Karpas-422 (cell line): Measurements from ENCODE around the gene CEP20. TPM values are rescaled to one million over a fixed set of nuclear protein-coding genes. Genes with fewer than 3 reads are reported as not detected.

Source experiments
- DNase-seq: peaks from one replicate; pipeline ENCODE4 v3.0.0-alpha.2; 2015
- H2AFZ ChIP-seq: fragments of 200-600 bp; sonication (generic); 2 replicates; pipeline ENCODE4 v1.6.1; 2014; ENCODE audit warnings: antibody characterized with exemption, low read length, mixed read lengths
- H3K27ac ChIP-seq: fragments of 200-600 bp; sonication (generic); 2 replicates; pipeline ENCODE4 v1.5.1; 2014; ENCODE audit warnings: mild to moderate bottlenecking, low read length, moderate library complexity
- H3K27me3 ChIP-seq: fragments of 200-600 bp; sonication (generic); 2 replicates; pipeline ENCODE4 v1.6.1; 2014; ENCODE audit warnings: low read length, mixed read lengths
- H3K36me3 ChIP-seq: fragments of 200-600 bp; sonication (generic); 2 replicates; pipeline ENCODE4 v1.6.1; 2014; ENCODE audit warnings: low read length, mixed read lengths; ENCODE audit not compliant: insufficient read depth
- H3K4me1 ChIP-seq: fragments of 200-600 bp; sonication (generic); 2 replicates; pipeline ENCODE4 v1.6.1; 2014; ENCODE audit warnings: mild to moderate bottlenecking, low read length, mixed read lengths
- H3K4me2 ChIP-seq: fragments of 200-600 bp; sonication (generic); 2 replicates; pipeline ENCODE4 v1.6.1; 2014; ENCODE audit warnings: low read length, low read depth, mild to moderate bottlenecking; ENCODE audit not compliant: poor library complexity, severe bottlenecking
- H3K4me3 ChIP-seq: fragments of 200-600 bp; sonication (generic); 2 replicates; pipeline ENCODE4 v1.5.1; 2014; ENCODE audit warnings: mild to moderate bottlenecking, antibody characterized with exemption, low read length, mixed read lengths
- H3K79me2 ChIP-seq: fragments of 200-600 bp; sonication (generic); 2 replicates; pipeline ENCODE4 v1.6.1; 2014; ENCODE audit warnings: mild to moderate bottlenecking, low read length, mixed read lengths
- H3K9ac ChIP-seq: fragments of 200-600 bp; sonication (generic); 2 replicates; pipeline ENCODE4 v1.6.0; 2014; ENCODE audit warnings: low read length
- H3K9me2 ChIP-seq: fragments of 200-600 bp; sonication (generic), shearing (Covaris generic); replicated peaks from 2 replicates; pipeline ENCODE4 v1.6.0; 2014; ENCODE audit warnings: mild to moderate bottlenecking, low read length, moderate library complexity; ENCODE audit not compliant: insufficient read depth
- H3K9me3 ChIP-seq: fragments of 300-700, 200-600 bp; sonication (generic); 2 replicates; pipeline ENCODE4 v1.6.1; 2014; ENCODE audit warnings: low read length, mixed read lengths
- H4K20me1 ChIP-seq: fragments of 200-600 bp; sonication (generic); 2 replicates; pipeline ENCODE4 v1.6.1; 2014; ENCODE audit warnings: mild to moderate bottlenecking, antibody characterized with exemption, low read length, low read depth; ENCODE audit not compliant: insufficient read depth
- total RNA-seq: library from RNA; depleted of rRNA; stranded (reverse); fragments of >200 nt; shearing (Covaris generic); gene quantifications from 2 replicates; pipeline ENCODE4 v1.2.3, GENCODE V29; 2014; ENCODE audit warnings: low replicate concordance

The CEP20 gene
- total RNA-seq, 1 experiment from 2014 or later = 45.3 TPM

DNA sequence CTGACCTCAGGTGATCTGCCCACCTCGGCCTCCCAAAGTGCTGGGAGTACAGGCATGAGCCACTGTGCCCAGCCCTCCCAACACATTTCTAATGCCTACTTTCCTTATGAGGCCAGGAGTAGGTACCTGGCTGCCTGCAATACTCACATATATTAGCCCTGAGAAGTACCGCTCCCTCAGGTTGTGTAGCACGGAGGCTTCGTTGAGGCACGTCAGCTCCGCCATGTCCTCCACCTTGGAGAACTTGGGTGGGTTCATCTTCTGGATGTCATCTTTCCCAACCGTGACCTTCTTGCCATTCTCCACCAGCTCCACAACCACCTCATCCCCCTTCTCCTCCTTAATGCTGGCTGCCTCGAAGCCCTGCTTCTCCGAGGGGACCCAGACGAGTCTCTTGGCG, 50.6 kb downstream of the CEP20 start:
- Histone ChIP-seq H3K9me2 (no peaks in the 10 kb centered on the region), H3K36me3 (no peaks in the 10 kb centered on the region), H4K20me1 (no peaks in the 10 kb centered on the region), H2AFZ (no peak overlapping the region), H3K9ac (no peak overlapping the region), H3K4me2 (no peak overlapping the region), H3K27ac (no peak overlapping the region), H3K4me1 (no peaks in the 10 kb centered on the region), H3K4me3 (no peak overlapping the region), H3K27me3 (0 out of 2 replicates have a peak, but pooled peaks cover 2% of the 10 kb centered on the region), H3K79me2 (no peaks in the 10 kb centered on the region), H3K9me3 (no peaks in the 10 kb centered on the region)
- no peak for DNase-seq

DNA sequence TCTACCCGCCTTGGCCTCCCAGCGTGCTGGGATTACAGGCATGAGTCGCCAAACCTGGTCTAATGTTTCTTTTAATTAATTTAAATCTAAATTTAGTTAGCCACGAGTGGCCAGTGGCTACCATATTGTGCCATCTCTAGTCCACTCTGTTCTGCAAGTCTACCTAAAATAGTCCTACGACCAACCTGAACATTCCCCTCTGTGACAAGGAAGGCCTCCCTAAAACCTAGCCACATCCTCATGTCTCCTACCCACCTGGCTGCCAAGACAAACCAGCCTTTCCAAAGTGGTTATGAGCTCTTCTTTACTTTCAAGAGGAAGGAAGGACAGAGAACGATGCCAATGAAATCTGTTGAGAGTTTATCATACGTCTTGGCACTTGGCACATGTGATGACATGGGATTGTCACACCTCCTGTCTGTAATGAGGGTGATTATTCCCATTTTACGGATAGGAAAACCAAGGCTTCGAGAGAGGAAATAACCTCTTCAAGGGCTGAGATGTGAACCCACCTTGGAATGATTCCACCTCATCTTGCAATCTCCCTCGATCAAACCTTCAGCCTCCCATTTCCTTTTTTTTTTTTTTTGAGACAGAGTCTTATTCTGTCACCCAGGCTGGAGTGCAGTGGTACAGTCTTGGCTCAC, 51.3 kb downstream of the CEP20 start:
- no peak overlapping the region for H3K4me3 ChIP-seq
- no peak overlapping the region for H3K27ac ChIP-seq
- H3K4me2 ChIP-seq = no peak overlapping the region
- H3K4me1 ChIP-seq = peaks cover under 1% of the 10 kb centered on the region; the same call in 1 of the 2 replicates
- no peaks in the 10 kb centered on the region for H3K79me2 ChIP-seq
- H3K9me2 ChIP-seq = no peaks in the 10 kb centered on the region
- H3K36me3 ChIP-seq = no peaks in the 10 kb centered on the region
- no peak overlapping the region for H2AFZ ChIP-seq
- H3K27me3 ChIP-seq = 0 out of 2 replicates have a peak, but pooled peaks cover 2% of the 10 kb centered on the region
- no peak for DNase-seq
- no peak overlapping the region for H3K9ac ChIP-seq
- H3K9me3 ChIP-seq = no peaks in the 10 kb centered on the region
- H4K20me1 ChIP-seq = no peaks in the 10 kb centered on the region

DNA sequence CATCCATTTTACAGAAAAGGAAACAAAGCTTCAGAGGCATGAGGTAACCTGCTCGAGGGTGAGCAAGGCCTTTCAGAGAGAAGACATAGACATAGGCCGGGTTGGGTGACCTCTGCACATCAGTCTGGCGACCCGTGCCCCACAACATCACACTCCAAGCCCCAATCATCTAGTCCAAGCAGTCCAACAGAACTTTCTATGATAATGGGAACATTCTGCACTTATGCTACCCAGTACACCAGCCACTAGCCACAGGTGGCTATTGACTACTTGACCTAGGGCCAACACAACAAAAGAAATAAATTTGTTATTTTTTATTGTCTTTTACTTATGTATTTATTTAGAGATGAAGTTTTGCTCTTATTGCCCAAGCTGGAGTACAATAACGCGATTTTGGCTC, 52.3 kb downstream of the CEP20 start:
- Histone ChIP-seq H3K27ac (no peak overlapping the region), H2AFZ (no peak overlapping the region), H3K9me3 (no peaks in the 10 kb centered on the region), H3K4me1 (peaks cover 11% of the 10 kb centered on the region), H3K4me3 (no peak overlapping the region), H3K36me3 (no peaks in the 10 kb centered on the region), H3K27me3 (0 out of 2 replicates have a peak, but pooled peaks cover 2% of the 10 kb centered on the region), H3K79me2 (no peaks in the 10 kb centered on the region), H3K9ac (no peak overlapping the region), H3K9me2 (no peaks in the 10 kb centered on the region), H3K4me2 (no peak overlapping the region), H4K20me1 (no peaks in the 10 kb centered on the region)
- no peak for DNase-seq

DNA sequence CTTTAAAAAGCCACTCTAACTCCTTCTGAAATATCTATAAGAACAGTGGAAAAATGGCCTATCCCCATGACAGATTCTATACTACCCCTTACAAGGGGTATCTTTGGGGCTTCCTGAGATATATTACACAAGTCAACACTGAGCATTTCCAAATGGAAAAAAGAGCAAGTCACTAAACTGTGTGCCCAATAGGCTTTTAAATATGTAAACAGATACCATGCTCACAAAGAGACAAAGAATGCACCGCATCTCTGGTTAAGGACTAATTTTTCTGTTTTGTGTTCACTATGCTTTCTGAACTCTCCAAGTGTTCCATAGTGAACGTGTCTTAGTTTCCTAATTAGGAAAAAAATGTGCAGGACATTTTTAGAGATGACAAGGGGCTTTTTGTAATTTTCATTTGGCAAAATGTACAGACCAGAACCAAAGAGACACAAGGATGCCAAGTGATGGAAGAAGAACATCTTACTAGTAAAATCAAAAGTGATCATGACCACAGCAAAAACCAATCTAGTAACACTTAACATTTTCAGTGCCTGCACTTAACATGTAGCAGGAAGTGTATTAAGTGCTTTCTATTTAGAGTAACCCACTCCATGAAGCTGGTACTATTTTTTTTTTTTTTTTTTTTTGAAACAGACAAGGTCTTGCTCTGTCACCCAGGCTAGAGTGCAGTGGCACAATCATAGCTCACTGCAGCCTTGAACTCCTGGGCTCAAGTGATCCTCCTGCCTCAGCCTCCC, 53.1 kb downstream of the CEP20 start:
- Histone ChIP-seq H2AFZ (no peak overlapping the region), H3K4me3 (no peak overlapping the region), H3K36me3 (no peaks in the 10 kb centered on the region), H3K4me1 (peaks cover 14% of the 10 kb centered on the region), H3K9me3 (no peaks in the 10 kb centered on the region), H4K20me1 (no peaks in the 10 kb centered on the region), H3K9ac (no peak overlapping the region), H3K27ac (no peak overlapping the region), H3K27me3 (0 out of 2 replicates have a peak, but pooled peaks cover 2% of the 10 kb centered on the region), H3K4me2 (no peak overlapping the region), H3K79me2 (no peaks in the 10 kb centered on the region), H3K9me2 (no peaks in the 10 kb centered on the region)
- no peak for DNase-seq

DNA sequence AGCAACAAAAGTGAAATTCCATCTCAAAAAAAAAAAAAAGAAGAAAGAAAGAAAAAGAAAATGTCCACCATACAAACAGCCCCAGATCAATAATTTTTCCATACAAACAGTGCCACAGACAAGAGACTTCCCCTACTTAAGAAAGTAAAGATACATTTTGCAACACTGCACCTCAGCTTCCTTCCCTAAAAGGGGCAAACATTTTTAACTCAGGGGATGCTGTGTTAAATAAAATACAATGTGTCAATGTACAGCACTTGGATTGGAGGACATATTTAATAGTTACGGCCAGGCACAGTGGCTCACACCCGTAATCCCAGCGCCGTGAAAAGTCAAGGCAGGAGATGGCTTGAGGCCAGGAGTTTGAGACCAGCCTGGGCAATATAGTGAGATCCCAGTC, 53.9 kb downstream of the CEP20 start:
- Histone ChIP-seq H3K4me3 (no peak overlapping the region), H3K9me3 (no peaks in the 10 kb centered on the region), H3K27ac (no peak overlapping the region), H3K9ac (no peak overlapping the region), H3K36me3 (no peaks in the 10 kb centered on the region), H3K27me3 (0 out of 2 replicates have a peak, but pooled peaks cover 2% of the 10 kb centered on the region), H3K9me2 (no peaks in the 10 kb centered on the region), H3K79me2 (no peaks in the 10 kb centered on the region), H2AFZ (no peak overlapping the region), H3K4me2 (no peak overlapping the region), H3K4me1 (peaks cover 14% of the 10 kb centered on the region), H4K20me1 (no peaks in the 10 kb centered on the region)
- no peak for DNase-seq

DNA sequence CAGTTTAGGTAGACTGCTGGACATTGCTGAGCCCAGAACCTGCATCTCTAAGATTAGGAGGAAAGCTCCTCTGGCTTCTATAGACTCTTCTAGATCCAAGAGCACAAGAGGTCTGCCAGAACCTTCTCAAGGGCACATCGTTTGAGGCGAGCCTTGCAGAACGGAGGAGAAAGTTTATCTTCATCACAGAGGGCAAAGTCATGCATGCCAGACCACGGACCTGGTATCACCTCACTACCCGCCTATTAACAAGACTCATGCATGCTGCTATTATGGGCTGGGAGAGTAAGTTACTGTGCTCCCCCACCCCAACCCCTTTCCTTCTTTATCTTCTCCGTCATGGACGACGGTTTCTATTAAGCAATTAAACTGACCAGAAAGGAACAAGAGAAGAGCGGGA, 54.9 kb downstream of the CEP20 start:
- no peaks in the 10 kb centered on the region for H4K20me1 ChIP-seq
- no peaks in the 10 kb centered on the region for H3K9me2 ChIP-seq
- peaks cover 14% of the 10 kb centered on the region for H3K4me1 ChIP-seq
- H3K4me3 ChIP-seq = no peak overlapping the region
- no peak overlapping the region for H3K4me2 ChIP-seq
- H2AFZ ChIP-seq = no peak overlapping the region
- H3K79me2 ChIP-seq = no peaks in the 10 kb centered on the region
- no peak for DNase-seq
- H3K27ac ChIP-seq = no peak overlapping the region
- no peak overlapping the region for H3K9ac ChIP-seq
- no peaks in the 10 kb centered on the region for H3K36me3 ChIP-seq
- 0 out of 2 replicates have a peak, but pooled peaks cover 2% of the 10 kb centered on the region for H3K27me3 ChIP-seq
- H3K9me3 ChIP-seq = no peaks in the 10 kb centered on the region

DNA sequence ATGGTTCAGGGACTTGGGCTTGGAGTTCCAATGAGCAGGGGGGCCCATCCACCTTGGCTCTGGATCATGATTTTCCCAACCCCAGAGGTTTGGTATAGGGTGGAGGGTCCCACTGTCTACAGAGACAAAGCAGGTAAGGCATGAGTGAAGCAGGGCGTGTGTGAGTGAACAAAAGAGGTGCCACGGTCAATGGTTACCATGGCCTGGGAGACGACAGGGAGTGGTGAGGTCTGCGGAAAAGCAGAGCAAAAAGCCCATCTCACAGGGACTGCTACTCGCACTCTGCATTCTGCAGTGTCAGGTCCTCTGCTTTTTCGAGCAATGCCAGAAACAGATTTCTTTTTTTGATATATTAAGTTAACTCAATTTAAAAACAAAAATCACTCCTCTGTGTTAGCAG, 56.2 kb downstream of the CEP20 start:
- Histone ChIP-seq H3K9me3 (no peaks in the 10 kb centered on the region), H3K9me2 (no peaks in the 10 kb centered on the region), H3K4me3 (no peak overlapping the region), H3K4me2 (no peak overlapping the region), H3K4me1 (peaks cover 14% of the 10 kb centered on the region), H3K79me2 (no peaks in the 10 kb centered on the region), H3K36me3 (no peaks in the 10 kb centered on the region), H3K9ac (no peak overlapping the region), H4K20me1 (no peaks in the 10 kb centered on the region), H3K27me3 (0 out of 2 replicates have a peak, but pooled peaks cover 2% of the 10 kb centered on the region), H2AFZ (no peak overlapping the region), H3K27ac (no peak overlapping the region)
- DNase-seq = no peak

DNA sequence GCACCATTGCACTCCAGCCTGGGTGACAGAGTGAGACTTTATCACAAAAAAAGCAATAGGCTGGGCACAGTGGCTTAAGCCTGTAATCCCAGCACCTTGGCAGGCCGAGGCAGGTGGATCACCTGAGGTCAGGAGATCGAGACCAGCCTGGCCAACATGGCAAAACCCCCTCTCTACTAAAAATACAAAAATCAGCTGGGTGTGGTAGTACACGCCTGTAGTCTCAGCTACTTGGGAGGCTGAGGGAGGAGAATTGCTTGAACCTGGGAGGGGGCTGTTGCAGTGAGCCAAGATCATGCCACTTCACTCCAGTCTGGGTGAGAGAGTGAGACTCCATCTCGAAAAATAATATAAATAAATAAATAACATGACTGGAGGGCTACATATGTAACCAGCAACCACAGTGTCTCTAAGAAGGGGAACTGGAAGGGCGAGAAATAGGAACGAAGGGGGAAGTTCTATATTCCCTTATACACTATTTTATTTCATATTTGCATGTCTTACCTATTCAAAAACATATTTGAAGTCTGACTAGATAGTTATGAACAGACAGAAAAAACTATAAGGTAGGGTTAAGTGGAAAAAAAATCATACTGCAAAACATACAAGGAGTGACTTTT, 57.5 kb downstream of the CEP20 start:
- Histone ChIP-seq H3K27ac (no peak overlapping the region), H3K4me2 (peak overlapping the region; percentile 30), H3K36me3 (no peaks in the 10 kb centered on the region), H3K4me3 (no peak overlapping the region), H3K27me3 (0 out of 2 replicates have a peak, but pooled peaks cover 2% of the 10 kb centered on the region), H3K9me2 (no peaks in the 10 kb centered on the region), H3K79me2 (no peaks in the 10 kb centered on the region), H4K20me1 (no peaks in the 10 kb centered on the region), H2AFZ (no peak overlapping the region), H3K4me1 (peaks cover 14% of the 10 kb centered on the region), H3K9ac (no peak overlapping the region), H3K9me3 (no peaks in the 10 kb centered on the region)
- no peak for DNase-seq
